ENCODE results near the gene PIGQ.

The PIGQ gene

DNA sequence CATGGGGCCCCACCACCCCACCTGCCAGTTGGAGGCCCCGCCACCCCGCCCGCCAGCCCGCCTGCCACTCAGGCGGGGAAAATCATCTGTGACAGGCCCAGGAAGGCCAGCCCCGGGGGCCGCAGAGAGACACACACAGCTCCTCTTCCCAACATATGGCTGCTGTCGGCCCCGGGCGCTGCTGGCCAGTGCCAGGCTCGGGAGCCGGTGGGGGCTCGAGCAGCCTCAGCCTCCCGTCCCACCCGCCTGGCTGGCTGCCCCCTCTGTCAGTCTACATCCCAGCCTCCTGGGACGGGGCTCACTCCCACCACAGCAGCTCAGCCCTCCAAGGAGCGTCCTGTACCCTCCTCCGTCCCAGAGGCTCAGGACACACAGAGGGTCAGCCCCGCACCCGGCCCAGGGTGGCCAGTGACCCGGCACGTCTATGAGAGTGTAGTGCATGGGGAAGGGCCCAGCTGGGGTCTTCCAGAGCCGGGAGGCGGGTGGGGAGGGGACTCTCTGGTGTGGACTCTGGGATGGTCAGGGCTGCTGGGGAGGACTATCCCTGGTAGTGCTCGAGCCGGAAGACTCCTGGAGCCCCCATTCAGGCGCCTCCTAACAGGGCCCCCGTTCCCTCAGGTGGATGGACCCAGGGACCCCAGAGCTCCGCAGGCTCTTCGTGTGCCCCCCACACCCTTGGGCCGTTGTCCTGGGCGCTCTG is 13.1 kb upstream of the PIGQ start:
- DNase-seq = no peak

DNA sequence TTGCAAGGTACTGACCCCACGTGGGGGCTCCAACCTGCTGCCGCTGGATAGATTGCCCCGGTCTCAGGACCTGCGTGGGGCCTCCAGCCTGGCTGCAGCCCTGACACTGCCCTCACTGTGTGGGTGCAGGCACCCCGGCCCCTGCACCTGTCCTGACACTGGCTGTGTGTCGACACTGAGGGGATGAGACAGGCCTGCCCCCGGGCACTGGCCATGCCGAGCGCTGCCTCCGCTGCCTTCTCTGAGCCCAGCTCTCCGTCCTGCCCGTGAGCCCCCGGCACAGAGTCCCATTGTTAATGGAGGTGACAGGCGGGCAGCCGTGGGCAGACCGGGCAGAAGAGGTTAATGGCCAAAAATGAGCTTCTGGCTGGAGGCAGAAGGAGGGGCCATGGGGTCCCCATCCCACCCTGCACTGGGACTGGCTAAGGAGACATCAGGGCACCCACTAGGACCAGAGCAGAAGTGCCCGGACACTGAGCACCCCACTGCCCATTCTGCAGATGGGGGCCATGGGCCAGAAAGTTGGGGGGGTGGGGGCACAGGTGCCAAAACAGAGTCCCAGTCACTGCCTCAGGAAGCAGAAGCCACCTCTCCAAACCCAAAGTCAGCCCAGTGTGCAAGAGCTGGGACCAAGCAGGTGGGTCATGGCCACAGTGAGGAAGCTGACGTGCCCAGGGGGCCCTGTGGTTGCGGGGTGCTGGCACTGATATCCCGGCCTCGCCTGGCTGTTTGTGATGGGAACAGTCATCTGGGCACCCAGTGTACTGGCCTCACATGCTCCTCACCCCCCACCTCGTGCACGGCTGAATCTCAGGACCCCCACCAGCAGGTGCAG is 12.1 kb upstream of the PIGQ start:
- DNase-seq = no peak

DNA sequence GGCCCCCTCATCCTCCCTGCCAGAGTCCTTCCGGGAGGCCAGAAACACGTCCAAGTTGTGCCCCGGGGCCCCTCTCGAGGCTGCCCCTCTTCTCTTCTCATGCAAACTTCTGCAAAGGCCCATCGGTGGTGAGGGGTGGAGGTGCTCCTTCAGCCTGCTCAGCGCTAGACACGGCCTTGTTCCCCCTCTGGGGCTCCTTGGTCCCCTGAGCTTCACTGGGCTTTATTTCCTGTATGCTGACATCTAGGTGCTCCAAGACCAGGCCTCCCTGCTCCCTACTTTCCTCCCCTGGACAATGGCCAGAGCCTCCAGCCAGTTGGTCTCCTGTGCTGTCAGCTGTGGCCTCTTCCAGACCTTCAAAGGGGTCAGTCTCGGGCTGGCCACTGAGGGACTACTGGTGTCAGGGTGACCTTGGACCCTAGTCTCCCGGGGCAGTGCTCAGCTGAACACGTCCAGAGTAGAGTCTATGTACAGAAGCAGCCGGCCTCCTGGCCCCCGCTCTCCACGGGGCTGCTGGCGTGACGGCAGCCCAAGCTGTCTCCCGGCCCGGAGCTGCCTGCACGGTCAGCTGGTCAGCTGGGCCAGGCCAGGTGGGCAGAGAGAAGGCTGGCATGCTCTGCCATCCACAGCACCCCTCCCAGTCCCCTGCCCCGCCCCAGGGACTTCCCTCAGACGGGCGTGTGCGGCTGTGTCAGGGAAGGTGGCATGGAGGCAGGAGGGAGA is 11.3 kb upstream of the PIGQ start:
- DNase-seq = no peak

DNA sequence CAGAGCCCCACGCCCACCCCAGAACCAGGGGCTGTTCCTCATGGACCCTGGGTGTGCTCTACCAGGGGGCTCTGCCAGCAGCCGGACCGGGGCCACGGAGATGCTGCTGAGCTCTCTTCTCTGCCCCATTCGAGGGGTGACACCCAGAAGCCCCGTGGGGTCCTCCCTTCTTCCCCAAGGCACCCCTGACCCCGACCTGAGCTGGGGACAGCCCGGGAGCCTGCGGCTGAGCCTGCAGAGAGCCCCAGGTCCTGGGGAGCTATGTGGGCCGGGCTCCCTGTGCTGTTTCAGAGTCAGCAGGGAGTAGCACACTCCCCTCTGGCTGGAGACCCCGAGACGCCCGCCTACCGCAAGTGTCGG is 10.8 kb upstream of the PIGQ start:
- no peak for DNase-seq

DNA sequence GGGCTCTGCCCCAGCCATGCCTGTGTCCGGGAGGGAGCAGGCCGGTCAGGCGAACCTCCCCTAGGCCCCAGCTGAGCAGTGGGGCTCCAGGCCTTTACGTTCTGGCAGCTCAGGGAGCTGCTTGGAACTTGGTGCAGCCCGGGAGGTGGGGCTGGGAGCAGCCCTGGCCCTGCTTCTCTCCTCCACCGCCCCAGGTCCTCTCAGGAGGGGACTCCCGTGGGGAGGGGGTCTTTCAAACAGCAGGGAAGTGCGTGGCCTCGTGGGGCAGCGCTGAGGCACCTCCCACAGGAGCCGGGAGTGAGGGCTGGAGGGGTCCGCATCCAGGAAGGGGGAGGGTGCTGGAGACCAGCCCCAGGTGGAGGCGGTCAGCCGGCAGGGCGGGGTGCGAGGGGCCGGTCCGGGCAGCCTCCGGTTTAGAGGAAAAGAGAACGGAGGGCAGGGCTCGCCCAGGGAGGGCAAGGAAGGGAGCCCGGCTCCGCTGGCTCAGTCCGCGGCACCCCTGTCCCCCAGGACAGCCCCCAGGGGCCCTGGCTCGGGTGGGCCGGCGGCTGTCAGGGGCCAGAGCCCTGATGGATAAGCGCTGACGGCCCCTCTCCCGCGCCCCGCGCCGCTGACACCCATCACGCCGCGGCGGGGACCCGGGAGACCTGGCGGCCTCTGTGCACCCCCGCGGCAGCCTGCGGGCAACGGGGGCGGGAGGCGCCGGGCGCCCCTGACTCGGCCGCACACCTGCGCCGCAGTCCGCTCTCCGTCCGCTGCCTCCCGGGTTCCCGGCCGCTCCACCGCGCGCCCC is 10.2 kb upstream of the PIGQ start:
- DNase-seq = no peak

DNA sequence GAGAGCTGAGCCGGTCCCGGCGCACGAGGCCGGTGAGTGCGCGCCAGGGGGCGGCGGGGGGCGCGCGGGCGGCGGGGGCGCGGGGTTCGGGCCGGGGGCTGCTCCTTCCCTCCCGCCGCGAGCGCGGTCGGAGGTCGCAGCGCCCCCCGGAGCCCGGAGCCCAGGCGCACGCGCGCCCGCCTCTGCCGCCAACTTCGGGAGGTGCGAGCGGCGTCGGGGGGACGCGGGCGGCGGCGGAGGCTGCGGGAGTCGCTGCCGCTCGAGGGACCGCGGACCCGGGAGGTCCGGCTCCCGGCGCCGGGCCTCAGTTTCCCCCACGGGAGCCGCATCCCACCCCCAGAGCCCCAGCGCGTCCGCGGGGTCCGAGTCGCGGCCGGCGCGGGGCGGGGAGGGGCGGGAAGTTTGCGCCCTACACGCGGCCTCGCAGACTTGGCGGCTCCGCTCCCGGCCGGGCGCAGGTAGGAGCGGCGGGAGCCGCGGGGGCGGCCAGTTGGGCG is 9.5 kb upstream of the PIGQ start, which contains the start of gene PRR35:
PRR35 (plus strand) TSS at position 191 of the 497 bp plus-strand sequence. CDS start 2,901 bp downstream, outside the sequence.
- no peak for DNase-seq

DNA sequence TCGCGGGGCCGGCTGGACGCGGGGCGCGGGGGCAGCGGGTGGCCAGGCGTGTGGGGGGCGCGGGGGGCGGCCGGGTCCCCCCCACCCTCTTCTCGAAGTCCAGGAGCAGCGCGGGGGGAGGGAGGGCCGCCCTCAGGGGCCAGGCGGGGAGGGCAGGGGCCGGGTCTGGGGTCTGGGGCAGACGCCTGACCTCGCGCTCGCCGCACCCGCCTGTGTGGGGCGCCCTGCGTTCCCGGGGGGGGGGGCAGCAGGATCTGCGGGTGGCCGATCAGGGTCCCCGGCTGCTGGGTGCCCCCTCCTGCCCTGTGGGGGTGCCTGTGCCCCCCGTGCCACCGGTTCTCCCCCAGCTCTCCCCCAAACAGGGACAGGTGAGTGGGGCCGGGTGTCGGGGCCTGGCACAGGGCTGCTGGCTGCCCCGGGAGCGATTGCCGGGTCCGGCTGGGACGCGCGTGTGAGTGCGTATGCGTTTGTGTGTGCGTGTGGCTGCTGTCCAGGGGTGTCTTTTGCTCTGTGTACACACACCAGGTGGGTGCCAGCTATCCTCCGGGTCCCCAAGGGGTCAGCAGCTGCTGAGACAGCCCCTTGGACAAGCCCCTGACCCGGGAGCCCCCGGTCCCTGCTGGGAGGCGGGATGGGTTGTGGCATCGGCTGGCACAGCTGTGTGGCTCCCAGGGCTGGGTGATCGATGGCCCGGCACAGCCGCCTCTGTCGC is 8.9 kb upstream of the PIGQ start:
- no peak for DNase-seq

DNA sequence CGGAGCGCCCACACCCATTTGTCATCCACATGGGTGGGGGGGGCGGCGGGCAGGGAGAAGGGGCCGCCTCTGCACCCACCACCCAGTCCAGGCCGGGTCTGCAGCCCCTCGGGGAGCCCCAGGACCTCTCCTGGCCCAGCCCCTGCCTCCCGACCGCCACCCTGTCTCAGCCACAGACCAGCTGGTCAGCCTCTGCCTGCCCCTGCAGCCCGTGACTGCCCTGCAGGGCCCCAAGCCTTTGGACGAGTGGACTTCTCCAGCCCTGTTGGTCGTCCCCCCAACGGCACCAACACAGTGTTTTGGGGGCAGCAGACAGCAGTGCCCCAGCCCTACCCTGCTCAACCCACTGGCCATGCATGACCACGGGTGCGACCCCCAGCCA is 8.4 kb upstream of the PIGQ start:
- no peak for DNase-seq

DNA sequence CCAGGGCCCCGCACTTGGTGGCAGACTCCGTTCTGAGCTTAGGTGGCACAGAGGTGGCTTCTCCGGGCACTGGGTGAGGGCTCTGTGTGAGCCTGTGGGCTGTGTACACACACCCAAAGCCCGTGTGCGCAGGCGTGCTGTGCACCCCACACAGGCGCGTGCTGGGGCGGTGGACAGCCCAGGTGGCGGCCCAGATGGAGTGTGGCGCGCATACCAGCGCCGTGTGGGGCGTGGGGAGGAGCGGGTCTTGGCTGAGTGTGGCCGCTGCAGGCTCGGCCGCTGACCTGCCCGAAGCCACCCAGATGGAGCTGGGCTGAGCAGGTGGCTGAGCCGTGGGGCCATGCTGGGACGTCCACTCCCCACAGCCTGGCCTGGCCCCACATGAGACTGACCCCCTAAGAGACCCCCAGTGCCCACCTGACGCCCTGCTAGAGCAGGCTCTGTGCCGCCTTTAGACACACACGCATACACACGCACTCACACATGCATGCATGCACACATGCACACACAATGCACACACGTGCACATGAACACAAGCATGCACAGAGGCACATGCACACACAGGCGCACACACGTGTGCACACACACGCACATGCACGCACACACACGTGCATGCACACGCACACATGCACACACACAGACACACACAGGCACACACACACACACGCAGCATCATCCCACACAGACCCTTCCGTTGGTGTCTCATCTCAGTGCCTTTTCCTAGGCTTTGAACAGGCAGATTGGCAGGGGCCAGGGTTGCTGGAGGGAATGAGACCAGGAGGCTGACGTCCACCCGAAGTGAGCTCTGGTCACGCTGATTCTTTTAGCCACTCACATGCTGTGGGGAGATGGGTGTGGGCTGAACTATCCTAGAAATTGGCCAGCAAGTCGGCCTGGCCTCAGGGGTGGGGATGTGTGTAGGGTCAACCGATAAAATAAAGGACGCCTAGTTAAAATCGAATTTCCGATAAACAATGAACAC is 7.5 kb upstream of the PIGQ start:
- DNase-seq = no peak

DNA sequence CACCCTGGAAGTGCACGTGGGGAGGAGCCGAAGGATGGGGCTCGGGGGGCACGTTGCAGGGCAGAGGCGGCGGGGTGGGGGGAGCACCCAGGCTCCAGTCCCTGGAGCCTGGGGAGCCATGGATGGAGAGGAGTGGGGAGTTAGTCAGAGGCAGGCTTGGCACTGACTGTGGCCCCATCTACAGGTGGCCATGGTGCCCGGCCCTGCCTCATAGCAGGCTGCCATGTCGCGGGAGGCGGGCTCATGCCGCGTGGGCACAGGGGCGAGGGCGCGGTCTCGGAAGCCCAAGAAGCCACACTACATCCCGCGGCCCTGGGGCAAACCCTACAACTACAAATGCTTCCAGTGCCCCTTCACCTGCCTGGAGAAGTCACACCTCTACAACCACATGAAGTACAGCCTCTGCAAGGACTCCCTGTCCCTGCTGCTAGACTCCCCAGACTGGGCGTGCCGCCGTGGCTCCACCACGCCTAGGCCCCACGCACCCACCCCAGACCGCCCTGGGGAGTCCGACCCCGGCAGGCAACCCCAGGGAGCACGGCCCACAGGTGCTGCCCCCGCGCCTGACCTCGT is 6.6 kb upstream of the PIGQ start:
- DNase-seq = no peak

DNA sequence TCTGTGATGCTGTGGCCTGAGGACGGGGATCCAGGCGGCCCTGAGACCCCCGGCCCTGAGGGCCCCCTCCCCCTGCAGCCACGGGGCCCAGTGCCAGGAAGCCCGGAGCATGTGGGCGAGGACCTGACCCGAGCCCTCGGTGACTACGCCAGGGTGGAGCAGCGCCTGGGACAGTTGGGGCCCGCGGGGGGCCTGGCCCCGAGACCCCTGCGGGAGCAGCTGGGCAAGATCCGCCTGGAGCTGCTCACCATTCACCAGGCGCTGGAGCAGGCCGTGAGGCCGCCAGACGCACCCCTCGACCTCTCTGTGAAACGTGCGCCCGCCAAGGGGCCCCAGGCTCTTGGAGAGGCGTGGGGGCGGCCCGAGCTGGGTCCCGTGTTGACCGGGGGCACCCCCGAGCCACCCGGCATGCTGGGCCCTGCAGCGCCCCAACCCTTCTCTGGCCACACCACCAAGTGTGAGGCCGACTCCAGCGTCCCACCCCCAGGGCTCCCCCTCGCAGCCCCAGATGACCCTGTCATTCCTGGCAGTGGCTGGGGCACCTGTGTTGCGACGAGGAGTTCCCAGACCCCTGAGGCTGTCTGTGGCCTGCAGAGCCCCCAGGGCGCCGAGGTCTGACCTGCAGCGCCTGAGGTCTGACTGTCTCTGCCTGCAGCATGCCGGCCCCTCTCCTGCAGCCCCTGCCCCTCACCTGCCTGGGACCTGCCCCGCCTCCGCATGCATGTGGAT is 4.9 kb upstream of the PIGQ start:
- DNase-seq = no peak

DNA sequence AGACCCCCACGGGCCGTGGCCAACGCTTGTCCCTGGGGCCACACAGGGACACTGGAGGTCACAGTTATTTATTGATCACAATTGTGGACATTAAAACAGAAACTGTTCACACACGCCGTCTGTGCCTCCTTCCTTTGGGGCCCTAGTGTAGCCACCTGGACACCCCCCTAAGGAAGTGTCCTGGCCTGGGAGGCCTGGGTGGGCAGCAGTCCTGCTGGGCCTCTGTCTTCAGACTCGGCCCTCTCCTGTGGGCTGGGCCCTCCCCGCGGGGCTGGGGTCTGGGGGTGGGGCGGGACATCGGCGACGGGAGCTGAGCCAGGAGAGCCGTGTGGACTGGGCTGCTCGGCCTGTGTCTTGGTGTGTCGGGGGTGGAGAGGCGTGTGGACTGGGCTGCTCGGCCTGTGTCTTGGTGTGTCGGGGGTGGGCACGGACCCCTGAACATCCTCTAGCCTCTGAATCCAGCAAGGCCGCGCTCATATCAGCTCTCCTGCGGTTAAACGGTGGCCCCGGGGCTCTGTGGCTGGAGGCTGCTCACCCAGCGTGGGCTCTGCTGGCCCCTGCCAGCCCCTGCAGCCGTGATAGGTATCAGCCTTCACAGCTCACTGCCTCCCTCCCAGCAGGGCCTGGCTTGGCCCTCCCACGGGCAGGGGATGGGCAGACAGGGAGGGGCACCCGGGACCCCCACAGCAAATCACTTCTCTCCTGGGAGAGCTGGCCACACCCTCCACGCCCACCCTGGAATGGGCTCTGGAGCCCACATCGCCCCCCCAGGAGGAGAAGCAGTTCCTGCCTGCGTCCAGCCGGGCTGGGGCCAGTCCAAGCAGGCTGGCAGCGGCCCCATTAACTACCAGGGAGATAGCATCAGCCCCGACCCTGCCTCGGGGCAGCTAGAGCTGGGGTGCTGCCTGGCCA is 4.1 kb upstream of the PIGQ start:
- DNase-seq = no peak

DNA sequence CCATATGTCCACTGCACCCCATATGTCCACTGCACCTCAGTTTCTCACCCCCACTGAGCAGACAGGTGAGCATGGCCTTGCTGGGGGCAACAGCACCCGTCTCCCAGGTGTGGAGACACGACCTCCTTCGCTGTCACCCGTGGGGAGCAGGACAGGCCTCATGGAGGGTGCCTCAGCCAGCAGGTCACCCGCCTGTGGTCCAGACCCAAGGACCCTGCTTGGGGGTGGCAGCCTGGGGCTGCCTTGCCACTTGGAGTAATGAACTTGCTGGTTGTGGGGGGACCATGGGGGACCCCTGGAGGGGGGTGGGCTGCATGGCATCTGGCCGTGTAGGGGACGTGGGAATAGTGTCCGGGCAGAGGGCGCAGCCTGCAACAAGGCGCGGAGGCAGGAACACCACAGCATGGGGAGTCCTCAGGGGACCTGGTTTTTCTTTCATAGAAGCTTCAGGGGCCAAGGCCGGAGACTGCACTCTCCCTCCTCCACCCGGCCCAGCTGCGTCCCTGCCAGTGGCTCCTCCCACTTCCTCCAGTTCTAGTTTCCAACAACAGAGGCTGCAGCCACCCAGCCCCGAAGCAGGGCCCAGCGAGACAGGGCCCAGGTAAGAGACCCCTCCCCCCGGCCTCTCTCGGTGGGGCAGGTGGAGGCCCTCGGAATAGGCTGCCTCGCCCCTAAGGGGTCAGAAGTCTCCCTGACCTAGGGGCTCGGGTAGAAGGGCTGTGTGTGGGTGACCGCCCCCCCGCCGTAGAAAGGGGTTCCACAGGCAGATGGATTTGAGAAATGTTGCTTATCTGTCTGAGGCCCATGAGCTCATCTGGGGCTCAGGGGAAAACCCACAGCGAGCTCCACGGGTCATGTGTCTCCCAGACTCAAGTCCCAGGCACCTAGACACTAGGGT is 3.0 kb upstream of the PIGQ start, which contains the start of gene NHLRC4:
NHLRC4 (plus strand) TSS at position 531 of the 898 bp plus-strand sequence. CDS start 1,043 bp downstream, outside the sequence.
- peak; percentile 58 for DNase-seq

DNA sequence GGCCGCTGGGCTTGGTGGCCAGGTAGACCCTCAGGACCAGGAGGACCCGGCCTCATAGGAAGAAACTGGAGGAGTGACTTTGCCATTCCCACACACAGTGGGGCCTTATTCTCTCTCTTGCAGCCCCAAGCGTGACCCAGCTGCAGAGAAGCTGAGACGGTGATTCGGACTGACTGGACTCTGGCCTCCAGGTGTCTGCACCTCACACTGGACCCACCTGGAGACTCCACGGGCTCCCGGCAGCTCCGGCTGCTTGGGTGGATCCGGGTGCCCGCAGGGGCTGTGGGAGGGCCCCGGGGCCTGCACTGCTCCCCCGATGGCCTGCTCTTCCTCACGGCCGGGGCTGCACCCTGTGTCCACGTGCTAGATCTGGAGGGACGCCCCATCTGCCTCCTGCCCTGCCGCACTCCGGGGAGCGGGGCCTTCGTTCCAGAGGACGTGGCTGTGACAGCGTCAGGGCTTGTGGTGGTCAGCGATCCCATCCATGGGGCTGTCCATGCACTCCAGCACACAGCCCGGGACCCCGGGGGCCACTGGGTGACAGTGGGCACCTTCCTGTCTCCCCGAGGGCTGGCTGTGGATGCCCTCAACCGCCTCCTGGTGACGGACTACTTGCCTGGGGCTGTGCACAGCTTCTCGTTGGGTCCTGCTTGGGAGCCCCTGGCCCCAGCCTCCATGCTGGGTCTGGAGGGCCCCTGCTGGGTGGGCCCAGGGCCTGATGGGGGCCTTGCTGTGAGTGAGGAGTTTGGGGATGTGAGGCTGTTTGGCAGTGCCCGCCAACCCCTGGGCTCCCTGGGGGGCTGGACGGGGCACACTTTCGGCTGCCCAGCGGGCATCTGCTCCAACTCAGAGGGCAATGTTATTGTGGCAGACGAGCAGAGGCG is 2.2 kb upstream of the PIGQ start:
- no peak for DNase-seq

DNA sequence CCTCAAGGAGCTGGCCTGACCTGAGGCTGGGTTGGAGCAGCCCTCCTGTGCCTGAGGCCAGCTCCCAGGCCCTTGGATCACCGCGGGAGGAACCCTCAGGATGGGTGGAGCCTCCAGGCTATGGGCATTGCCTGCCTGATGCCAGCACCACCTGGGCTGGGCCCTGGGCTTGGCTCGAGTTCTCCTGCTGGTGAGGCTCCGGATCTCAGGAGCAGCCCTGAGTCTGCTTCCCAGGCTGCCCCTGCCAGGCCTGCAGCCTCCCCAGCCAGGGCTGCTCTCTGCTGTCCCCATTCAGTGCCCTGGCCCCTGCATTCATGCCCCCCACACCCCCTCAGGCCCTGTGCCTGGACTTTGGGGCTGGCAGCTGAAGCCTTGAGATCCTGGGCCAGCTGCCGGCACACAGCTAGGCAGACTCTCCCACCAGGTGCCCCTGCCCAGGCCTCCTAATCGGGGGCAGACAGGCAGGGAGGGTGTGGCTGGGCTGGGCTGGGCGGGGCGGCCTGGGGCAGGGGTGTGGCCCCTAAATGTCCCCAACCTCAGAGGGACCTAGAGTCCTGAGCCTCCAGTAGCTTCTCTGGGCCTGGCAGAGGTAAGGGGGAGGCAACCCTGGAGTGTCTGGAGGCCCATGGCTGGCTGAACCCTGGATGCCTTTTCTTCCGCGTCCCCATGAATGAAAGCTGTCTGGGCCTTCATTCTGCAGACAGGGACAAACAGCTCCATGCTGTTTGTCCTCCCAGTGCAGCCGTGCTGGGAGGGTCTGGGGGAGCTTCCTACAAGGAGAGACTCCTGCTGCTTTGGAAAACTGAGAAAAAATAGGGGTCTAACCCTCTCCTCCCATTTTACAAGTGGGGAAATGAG is 1.1 kb upstream of the PIGQ start:
- no peak for DNase-seq

Measured in NCI-H510A (cell line).